Psoas muscle (tissue), 8 donors: ENCODE data around the gene RAB31. TPM values are rescaled to one million over a fixed set of nuclear protein-coding genes. Genes with fewer than 3 reads are reported as not detected.
"Not testable (repeated sequence)": the region's sequence is repeated elsewhere in the genome, so short reads cannot be mapped to it uniquely, and the experiment has no call there.

Experiments used
- ATAC-seq, 4 donors: fragments of 200-7000 bp; cut with Tn5 transposase; one replicate each; pipeline ENCODE4 v1.9.1; 2020; ENCODE audit warnings: moderate library complexity in 3 of 4, mild to moderate bottlenecking in 2 of 4
- DNase-seq, 2 donors: peaks; one replicate each; pipeline ENCODE4 v3.0.0-alpha.2; 2020
- H3K27ac ChIP-seq: fragments of 200-600 bp; one replicate; pipeline ENCODE4 v1.8.0; 2022
- H3K27me3 ChIP-seq, 3 donors: fragments of 200-600 bp in 1 of 3; one replicate each; pipeline versions ENCODE4 v1.6.1 to v1.8.0; 2013 to 2022; ENCODE audit warnings: low read length in 2 of 3, mild to moderate bottlenecking in 2 of 3, moderate library complexity in 1 of 3; ENCODE audit not compliant: insufficient read depth in 3 of 3
- H3K36me3 ChIP-seq, 2 donors: fragments of 200-600 bp in 1 of 2; one replicate each; pipeline versions ENCODE4 v1.6.1 to v1.8.0; 2013 to 2022; ENCODE audit warnings: low read depth in 1 of 2, mild to moderate bottlenecking in 1 of 2, moderate library complexity in 1 of 2; ENCODE audit not compliant: insufficient read depth in 1 of 2
- H3K4me1 ChIP-seq: fragments of 200-600 bp; one replicate; pipeline ENCODE4 v1.8.0; 2022
- H3K4me3 ChIP-seq: fragments of 200-600 bp; one replicate; pipeline ENCODE4 v1.8.0; 2022; ENCODE audit warnings: mild to moderate bottlenecking
- H3K9me3 ChIP-seq: fragments of 200-600 bp; one replicate; pipeline ENCODE4 v1.8.0; 2022
- WGBS, 3 donors: extraction: QIAGEN DNeasy Blood & Tissue Kit; methylation state at CpG; one replicate each; pipeline versions ENCODE4 v1.1.6 to v1.1.7; 2013; 5-methylcytosine and 5-hydroxymethylcytosine counted together
- intact Hi-C, 2 donors: fragments of 100-400 bp; cut with DNase I; formaldehyde crosslinking; loops; one replicate each; pipeline versions ENCODE4 v1.11.0 to v1.14.2; 2022
- polyA plus RNA-seq, 3 donors: library from polyadenylated mRNA; stranded (reverse); fragments of 200-250 nt; gene quantifications; one replicate each; pipeline ENCODE4 v1.2.3, GENCODE V29; 2013
- total RNA-seq, 4 donors: library from RNA; stranded (reverse); fragmentation: NEBNext Ultra II Directional in 2 of 4; extraction: Animal tissue kit (Norgen Biotek cat#: 25700) in 2 of 4; gene quantifications; one replicate each; pipeline versions ENCODE4 v1.2.1 to v1.2.4, GENCODE V29; 2021 to 2023
- TF ChIP-seq, protein P1 (sequence below): fragments of 200-600 bp; IDR thresholded peaks from one replicate; pipeline ENCODE4 v1.8.0; 2022; ENCODE audit warnings: antibody characterized with exemption
- donor health status: healthy with polysubstance abuse.
- donor health status: DM: no; HTN: no; CAD: no; lungs with moderate emphysema.
- donor health status: Bipolar disorder and iron deficiency.
- donor health status: healthy.
- donor health status: DM: yes; HTN: yes; CAD: no.
- donor health status: DM: no; HTN: no; CAD: no.
- donor health status: DM: no; HTN: no; CAD: no.
- donor health status: DM: yes; HTN: yes; CAD: no.

RAB31 gene
- total and polyA plus RNA-seq, 7 donors, result 2.2 to 8.9 (median 5.3) TPM

DNA sequence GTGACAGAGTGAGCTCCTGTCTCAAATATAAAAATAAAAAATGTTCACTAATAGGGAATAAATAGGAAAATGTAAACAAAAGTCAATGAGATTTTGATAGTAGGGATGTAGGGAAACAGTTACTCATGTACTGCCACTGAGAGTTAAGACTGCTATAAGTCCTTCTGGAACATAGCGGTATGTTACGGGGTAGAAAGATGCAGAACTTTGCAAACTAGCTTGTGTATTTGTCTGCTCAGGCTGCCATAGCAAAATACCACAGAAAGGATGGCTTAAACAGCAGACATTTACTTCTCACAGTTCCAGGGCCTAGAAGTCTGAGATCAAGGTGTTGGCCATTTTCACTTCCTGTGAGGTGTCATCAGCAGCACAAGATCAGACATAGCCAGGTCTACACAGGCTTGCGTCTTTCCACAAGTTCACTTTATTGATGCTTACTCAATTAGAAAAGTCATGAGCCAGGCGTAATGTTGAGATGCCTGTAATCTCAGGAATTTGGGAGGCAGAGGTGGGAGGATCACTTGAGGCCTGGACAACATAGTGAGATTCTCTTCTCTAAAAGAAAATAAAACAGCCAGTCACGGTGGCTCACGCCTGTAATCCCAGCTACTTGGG lies 186.5 kb downstream of the RAB31 start:
- DNase-seq, result no peak
- intact Hi-C loops, result loop anchor here in 1 of 2 donors (5.0 kb wide), 1 partner anchor 37 kb away; no protein-coding TSS in a partner anchor

DNA sequence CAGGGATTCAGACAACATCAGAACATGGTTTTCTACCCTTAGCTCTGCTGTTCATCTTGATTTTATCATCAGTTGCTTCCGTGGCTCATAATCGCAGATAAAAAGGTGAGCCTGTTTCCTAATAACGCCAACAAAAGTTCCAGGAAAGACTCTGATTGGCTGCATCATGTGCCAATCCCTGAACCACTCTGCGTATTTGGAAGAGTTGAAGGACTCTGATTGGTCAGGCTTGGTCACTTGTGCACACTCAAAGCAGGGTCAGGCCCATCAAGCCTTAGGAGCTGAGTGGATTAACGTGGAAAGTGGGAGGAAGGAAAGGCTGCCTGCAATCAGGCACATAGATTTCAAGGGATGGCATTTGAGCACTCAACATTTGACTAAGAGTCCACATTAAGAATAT lies 189.0 kb downstream of the RAB31 start:
- WGBS, 3 donors, result 94 to 96% (median 94%) methylated on average over 5 of the region's 5 CpGs

More for the DNA sequence above, 186.5 kb downstream of the RAB31 start:
- ATAC-seq, result no peak
- WGBS, 3 donors, result 90 to 98% (median 90%) methylated on average over 6 of the region's 6 CpGs
- Histone ChIP-seq H3K36me3 (no peaks in the 10 kb centered on the region), H3K4me1 (no peaks in the 10 kb centered on the region), H3K27ac (no peak overlapping the region), H3K9me3 (no peaks in the 10 kb centered on the region), H3K4me3 (no peak overlapping the region), H3K27me3 (no peaks in the 10 kb centered on the region)
- TF ChIP-seq, protein P1, sequence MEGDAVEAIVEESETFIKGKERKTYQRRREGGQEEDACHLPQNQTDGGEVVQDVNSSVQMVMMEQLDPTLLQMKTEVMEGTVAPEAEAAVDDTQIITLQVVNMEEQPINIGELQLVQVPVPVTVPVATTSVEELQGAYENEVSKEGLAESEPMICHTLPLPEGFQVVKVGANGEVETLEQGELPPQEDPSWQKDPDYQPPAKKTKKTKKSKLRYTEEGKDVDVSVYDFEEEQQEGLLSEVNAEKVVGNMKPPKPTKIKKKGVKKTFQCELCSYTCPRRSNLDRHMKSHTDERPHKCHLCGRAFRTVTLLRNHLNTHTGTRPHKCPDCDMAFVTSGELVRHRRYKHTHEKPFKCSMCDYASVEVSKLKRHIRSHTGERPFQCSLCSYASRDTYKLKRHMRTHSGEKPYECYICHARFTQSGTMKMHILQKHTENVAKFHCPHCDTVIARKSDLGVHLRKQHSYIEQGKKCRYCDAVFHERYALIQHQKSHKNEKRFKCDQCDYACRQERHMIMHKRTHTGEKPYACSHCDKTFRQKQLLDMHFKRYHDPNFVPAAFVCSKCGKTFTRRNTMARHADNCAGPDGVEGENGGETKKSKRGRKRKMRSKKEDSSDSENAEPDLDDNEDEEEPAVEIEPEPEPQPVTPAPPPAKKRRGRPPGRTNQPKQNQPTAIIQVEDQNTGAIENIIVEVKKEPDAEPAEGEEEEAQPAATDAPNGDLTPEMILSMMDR, result no peak

DNA sequence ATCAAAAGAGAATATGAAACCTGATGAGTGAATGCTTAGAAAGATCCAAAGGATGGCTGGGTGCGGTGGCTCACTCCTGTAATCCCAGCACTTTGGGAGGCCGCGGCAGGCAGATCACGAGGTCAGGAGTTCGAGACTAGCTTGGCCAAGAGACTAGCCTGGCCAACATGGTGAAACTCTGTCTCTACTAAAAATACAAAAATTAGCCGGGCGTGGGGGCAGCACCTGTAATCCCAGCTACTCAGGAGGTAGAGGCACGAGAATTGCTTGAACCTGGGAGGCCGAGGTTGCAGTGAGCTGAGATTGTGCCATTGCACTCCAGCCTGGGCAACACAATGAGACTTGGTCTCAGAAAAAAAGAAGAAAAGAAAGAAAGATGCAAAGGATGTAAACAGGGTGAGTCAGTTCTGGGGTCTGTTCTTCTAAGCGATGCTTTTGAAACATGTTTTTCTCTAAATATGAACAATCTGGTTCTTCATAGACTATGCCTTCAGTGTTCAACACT lies 189.7 kb downstream of the RAB31 start:
- not testable (repeated sequence) for ATAC-seq, H3K27me3 ChIP-seq, H3K9me3 ChIP-seq, H3K27ac ChIP-seq, H3K4me3 ChIP-seq, H3K36me3 ChIP-seq, DNase-seq, H3K4me1 ChIP-seq
- intact Hi-C loops, result loop anchor here in 1 of 2 donors (5.0 kb wide), 1 partner anchor 41 kb away; no protein-coding TSS in a partner anchor
- WGBS, 3 donors, result 87 to 98% (median 88%) methylated on average over 10 of the region's 10 CpGs

More for the DNA sequence above, 189.0 kb downstream of the RAB31 start:
- Histone ChIP-seq H3K4me3 (no peak overlapping the region), H3K9me3 (no peaks in the 10 kb centered on the region), H3K27ac (no peak overlapping the region), H3K27me3 (no peaks in the 10 kb centered on the region), H3K4me1 (no peaks in the 10 kb centered on the region), H3K36me3 (no peaks in the 10 kb centered on the region)
- intact Hi-C loops, result loop anchor here in 1 of 2 donors (5.0 kb wide), 1 partner anchor 40 kb away; no protein-coding TSS in a partner anchor
- ATAC-seq (no peak), DNase-seq (no peak)
- TF ChIP-seq, protein P1, result no peak

DNA sequence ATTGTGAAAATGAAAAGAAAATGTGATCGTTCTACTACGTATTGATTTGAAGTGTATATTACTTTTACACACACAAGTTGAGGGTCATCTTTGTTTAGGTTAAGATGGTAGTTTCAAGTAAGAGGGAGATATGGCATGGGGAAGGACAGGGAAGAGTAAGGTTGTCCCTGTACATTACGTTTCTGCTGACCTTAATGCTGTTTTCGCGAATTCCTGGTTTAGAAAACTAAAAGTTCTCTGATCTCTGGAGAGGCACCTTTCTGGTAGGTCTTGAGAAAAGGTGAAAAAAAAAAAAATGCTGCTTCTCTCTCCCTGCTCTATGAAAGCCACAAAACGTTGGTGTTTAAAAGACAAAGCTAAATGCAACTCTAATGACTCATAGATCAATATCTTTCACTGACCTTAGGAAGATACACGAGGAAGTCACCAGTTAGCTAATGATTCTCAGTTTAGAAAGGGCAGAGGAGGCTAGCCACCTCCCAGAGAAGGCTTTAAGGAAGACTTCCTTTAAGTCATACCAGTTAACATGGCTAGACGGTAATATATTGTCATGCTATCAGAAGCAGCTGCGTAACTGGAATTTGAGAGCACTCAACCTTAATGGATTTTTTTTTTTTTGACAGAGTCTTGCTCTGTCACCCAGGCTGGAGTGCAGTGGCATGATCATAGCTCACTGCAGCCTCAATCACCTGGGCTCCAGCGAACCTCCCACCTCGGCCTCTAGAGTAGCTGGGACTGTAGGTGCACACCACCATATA lies 190.9 kb downstream of the RAB31 start:
- no peak overlapping the region for H3K4me3 ChIP-seq
- no peaks in the 10 kb centered on the region for H3K9me3 ChIP-seq
- H3K27me3 ChIP-seq, result no peaks in the 10 kb centered on the region
- TF ChIP-seq, protein P1, result no peak
- no peaks in the 10 kb centered on the region for H3K36me3 ChIP-seq
- DNase-seq (no peak), ATAC-seq (no peak)
- no peak overlapping the region for H3K27ac ChIP-seq
- no peaks in the 10 kb centered on the region for H3K4me1 ChIP-seq
- intact Hi-C loops, result loop anchor here in 1 of 2 donors (5.0 kb wide), 1 partner anchor 42 kb away; no protein-coding TSS in a partner anchor
- 76 to 83% (median 77%) methylated on average over 11 of the region's 11 CpGs for WGBS, 3 donors

DNA sequence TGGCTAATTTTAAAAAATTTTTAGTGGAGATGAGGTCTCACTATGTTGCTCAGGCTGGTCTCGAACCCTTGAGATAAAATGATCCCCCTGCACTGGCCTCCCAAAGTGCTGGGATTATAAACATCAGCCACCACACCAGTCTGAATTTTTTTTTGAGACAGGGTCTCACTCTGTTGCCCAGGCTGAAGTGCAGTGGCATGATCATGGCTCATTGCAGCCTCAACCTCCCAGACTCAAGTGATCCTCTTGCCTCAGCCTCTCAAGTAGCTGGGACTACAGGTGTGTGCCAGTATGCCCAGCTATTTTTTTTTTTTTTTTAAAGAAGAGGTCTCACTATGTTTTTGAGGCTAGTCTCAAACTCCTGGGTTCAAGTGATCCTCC lies 191.4 kb downstream of the RAB31 start:
- 95 to 98% (median 95%) methylated on average over 1 of the region's 1 CpG for WGBS, 3 donors

More for the DNA sequence above, 191.4 kb downstream of the RAB31 start:
- not testable (repeated sequence) for H3K4me3 ChIP-seq, ATAC-seq, H3K9me3 ChIP-seq, H3K4me1 ChIP-seq, H3K27ac ChIP-seq, H3K36me3 ChIP-seq, H3K27me3 ChIP-seq, DNase-seq
- intact Hi-C loops, result loop anchor here in 1 of 2 donors (5.0 kb wide), 1 partner anchor 42 kb away; no protein-coding TSS in a partner anchor
